GM18502 (cell line): ENCODE measurements around the gene RBSN.
A peak's percentile ranks its signal among the peaks of the same experiment; 100 is the strongest.

ENCODE experiments used
- ATAC-seq: cut with Tn5 transposase; IDR thresholded peaks from one replicate; pipeline ENCODE4 v1.9.1; 2021; ENCODE audit warnings: mild to moderate bottlenecking; ENCODE audit not compliant: unreplicated experiment, poor library complexity

Gene RBSN

GRCh38 chr3:15102256-15102655 lies 3.3 kb upstream of the RBSN start:
- no peak for ATAC-seq

DNA sequence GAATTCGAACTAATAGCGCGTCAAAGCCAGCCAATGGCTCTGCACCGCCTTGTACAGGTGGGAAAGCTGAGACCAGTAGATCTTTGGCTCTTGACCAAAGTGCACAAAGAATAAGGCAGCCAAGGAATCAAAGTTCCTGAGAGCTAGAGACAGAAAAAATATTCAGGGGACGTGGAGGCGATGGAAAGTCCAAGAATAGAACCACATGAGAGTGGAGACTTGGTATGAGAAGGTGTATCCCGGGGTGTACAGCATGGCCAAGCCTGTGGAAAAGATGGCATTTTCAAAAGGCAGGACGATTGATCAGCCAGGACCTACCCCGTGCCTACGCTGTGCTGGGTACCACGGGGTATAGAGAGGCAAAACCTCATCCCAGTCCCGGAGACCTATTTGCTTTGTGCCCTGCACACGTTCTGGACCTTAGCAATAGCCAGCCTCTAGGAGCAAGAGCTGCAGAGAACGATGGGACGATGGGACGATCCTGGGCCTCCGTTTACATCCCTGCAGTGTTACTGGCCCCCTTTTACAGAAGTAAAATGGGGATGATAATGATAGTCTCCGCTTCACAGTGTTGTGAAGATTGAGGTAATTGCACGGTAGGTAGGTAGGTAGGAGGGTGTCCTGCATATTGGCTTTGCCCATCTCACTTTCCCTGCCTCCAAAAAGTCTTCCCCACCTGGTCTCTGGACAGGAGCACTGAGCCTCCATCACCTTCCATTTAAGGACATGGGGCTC lies 583 bp upstream of the RBSN start:
- peak; percentile 24 for ATAC-seq

DNA sequence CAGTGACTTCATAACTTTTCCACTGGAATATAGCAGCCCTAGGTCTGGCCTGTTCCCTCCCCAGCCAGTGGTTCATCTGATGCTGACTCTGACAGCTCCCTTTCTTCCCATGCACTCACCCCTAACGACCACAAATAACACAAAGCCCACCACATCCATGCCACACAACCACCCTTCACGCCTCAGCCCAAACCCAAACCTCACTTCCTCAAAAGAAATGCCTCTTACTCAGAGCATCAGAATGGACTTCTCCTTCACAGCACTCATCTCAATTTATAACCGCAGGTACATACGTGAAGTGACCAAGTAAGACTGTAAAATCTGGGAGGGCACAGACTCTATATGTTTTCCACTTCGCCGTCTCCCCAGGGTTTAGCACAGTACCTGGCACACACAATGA lies 1.1 kb downstream of the RBSN start:
- no peak for ATAC-seq

DNA sequence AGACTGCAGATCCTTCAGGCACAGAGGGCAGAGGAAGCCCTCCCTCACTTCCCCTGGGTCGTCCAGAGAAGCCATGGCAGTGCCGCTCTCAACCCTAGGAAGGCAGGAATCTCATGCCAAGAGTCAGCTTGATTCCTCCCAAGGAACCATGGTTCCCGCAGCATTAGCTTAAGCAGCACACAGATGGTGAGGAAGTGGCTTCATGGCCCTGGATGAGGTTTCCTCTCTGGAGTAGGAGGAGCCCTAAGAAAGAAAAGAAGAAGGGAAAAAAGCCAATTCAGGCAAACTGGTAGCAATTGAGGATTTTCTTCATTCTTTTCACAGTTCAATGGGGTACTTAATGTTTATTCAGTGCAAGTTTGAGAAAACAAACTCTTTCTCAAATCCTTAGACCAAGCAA lies 2.9 kb downstream of the RBSN start:
- no peak for ATAC-seq

GRCh38 chr3:15094187-15094875 lies 4.6 kb downstream of the RBSN start:
- no peak for ATAC-seq

- ATAC-seq: no peak
Observed at GRCh38 chr3:15092686-15093085, 6.3 kb downstream of the RBSN start.

GRCh38 chr3:15091575-15091974 lies 7.4 kb downstream of the RBSN start:
- no peak for ATAC-seq

GRCh38 chr3:15089201-15089600 lies 9.7 kb downstream of the RBSN start:
- ATAC-seq: no peak

DNA sequence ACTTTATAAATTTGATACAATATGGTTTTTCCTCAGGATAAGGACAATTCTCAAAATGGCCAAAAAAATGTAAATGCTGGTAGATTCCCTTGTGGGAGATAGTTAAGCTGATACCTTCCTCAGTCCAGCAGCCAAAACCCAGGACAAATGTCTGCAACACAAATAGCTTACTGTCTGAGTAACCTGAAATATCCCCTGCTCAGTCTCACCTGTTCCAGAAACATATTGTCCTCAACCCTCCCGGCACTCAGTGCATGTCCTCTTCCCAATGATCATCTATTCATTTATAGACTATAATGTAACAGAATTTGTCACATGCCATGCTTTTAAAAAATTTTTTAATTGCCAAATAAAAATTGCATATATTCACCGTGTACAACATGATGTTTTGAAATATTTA lies 12.2 kb downstream of the RBSN start:
- no peak for ATAC-seq

DNA sequence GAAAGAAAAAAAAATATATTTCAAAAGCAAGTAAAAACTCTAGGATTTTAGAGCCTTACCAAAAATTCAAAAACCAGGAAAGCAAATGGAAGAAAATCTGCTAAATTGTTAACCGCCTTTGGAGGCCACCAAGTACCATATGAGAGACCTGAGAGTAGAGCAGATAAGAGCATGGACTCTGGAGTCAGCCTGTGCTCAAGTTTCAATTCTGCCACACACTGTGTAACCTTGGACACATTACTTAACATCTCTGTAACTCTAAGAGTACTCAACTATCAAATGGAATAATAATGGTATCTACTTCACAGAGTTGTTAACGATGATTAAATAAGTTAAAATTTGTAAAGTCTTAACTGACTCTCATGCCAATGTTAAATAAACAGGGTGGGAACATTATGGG lies 12.7 kb downstream of the RBSN start:
- ATAC-seq: no peak

DNA sequence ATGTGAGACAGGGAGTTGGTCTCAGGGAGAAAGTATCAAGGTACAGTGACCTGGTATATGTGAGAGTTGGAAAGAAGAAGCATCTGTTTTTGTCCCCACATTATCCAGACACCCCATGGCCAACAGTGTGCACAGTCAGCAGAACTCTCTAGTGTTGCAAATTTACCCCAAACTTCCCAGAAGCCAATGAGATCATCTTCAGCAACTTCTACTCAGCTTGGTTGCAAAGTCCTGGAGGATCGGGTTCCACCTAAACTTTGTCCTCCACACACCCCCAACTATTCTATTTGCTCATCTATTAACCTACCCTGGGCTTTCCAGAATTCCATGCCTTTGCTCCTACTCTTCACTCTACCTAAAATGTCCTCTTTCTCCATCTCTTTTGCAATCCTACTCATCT lies 15.7 kb downstream of the RBSN start:
- ATAC-seq: no peak

DNA sequence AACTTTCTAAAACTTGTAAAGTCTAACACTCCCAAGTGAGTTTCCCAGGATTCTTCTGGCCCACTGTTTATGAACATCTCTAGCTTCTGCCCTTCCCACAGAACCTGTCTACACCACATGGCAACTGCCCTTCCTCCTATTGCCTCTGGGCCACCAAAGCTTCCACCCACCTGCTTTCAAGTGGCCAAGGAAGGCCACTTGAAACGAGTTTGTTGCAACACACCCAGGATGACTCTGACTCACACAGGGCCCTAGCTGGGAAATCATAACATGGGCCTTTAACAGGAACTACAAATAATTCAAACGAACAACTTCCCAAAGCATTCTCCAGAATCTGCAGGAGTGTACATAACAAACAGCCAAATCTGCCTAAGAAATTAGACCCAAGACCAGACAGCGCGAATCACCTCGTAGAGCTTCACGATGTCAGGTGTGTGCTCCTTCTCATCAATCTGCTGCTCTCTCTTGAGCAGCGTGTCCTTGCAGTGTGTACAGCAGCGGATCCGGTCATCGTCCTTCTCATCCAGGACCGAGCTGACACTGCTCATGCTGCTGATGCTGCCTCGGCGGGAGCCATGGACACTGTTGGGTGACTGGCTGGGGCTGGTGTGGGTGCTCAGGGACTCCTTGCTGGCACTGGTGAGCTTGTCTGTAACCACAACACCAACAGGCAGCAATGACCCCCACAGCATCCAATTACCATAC lies 16.8 kb downstream of the RBSN start:
- no peak for ATAC-seq

- ATAC-seq: no peak
Observed at GRCh38 chr3:15079091-15079490, 19.9 kb downstream of the RBSN start.

DNA sequence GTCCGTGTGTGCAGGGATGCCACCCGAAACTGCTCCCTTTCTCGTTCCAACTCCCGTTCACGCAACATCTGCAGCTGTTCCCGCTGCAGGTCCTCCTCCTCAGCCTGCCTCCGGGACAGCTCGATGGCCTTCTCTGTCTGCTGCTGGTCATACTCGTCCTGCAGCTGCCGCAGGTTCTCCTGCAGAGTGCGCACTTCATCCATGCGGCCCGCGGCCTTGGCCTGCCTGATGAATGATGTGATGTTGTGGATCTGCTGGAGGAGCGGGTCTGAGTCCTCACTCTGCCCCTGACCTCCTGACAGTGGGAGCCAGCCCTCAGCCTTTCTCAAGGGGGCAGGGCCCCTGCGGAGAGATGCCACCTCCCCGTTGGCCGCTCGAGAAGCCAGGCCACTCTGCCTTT lies 24.4 kb downstream of the RBSN start:
- no peak for ATAC-seq

DNA sequence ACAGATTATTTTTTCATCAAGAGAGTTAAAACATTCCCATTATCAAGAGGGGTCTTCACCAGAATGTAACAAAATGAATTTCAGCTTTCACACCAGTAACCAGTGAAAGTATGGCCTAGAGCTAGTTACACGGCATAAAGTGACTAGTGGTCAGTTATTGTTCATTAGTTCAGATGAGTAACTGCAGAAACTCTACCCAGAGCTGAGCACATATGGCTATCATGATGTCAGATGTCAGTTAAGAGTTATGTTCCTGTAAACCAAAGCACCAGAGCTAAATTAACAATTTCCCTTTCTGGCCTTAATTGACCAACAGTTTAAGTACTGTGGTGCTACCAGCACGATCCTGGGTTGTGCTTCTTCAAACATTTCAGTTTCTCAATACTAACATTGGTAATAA lies 27.2 kb downstream of the RBSN start:
- ATAC-seq: no peak

GRCh38 chr3:15069441-15069840 lies 29.5 kb downstream of the RBSN start:
- no peak for ATAC-seq

GRCh38 chr3:15066467-15066866 lies 32.5 kb downstream of the RBSN start:
- ATAC-seq: no peak

DNA sequence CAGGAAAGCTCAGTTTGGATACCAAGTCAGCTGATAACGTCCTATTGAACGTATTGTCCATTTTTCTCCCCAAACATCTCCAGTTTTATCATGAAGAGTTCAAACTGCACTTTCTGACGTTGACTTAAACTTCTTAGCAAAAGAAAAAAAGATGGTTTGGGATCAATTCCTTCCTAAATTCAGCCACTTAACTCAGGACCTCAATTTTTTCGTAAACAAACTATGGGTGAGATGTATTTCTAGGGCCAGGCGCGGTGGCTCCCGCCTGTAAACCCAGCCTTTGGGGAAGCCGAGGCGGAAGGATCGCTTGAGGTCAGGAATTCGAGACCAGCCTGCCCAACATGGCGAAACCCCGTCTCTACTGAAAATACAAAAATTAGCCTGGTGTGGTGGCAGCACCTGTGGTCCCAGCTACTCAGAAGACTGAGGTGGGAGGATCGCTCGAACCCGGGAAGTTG lies 33.4 kb downstream of the RBSN start:
- ATAC-seq: no peak

DNA sequence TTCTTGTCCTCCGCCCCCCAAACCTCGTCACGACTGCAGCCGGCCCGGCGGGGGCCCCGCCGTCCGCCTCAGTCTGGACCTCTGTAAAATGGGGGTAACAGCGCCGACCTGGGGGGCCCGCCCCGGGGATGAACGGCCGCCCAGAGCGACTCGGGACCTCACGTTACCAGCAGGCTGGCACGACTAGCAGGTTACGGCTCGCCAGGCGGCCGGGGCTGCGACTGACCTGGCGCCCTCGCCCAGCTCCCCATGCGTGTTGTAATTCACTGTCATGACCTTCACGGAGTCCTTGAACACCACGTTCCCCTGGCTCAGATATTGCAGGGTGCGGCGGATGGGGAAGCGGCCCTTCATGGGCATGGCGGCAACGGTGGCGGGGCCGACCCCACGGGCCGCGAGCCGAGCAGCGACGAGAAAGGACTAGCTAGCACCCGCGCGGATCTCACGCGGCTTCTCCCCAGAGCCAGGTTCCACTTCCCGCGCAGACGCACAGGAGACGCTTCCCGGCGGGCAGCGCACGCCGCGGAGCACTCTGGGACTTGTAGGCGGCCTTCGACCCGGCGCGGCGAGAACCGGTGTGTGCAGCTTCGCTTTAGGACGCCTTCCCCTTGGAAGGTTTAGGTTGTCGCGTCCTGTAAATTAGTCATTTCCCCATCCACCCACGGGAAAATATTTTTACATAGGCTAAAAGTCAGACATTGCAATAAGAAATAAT lies 34.0 kb downstream of the RBSN start, which contains the start of gene MRPS25:
MRPS25 (minus strand) TSS at position 481 of the 715 bp plus-strand sequence; CDS start at position 360, 121 bp downstream.
- ATAC-seq: peak; percentile 95

- peak; percentile 33 for ATAC-seq
Observed at GRCh38 chr3:15064299-15064834, 34.6 kb downstream of the RBSN start.
